H1 (cell line): Measurements from ENCODE around the gene TNNI2. TPM values are rescaled to one million over a fixed set of nuclear protein-coding genes. Genes with fewer than 3 reads are reported as not detected.

Experiments
- CTCF ChIA-PET: fragments of 300-600 bp; sonication (Branson Sonifier 250); formaldehyde crosslinking; loops from one replicate; lab custom pipeline; 2021; ENCODE audit not compliant: partially characterized antibody; lab: Charles Lee
- POLR2A ChIA-PET: fragments of 300-600 bp; sonication (Branson Sonifier 250); formaldehyde crosslinking; loops from one replicate; lab custom pipeline; 2021; ENCODE audit warnings: inconsistent platforms; ENCODE audit not compliant: partially characterized antibody; lab: Charles Lee
- DNase-seq, 2 experiments: peaks; one replicate each; pipeline versions ENCODE4 v3.0.0 to v3.0.0-alpha.2; 2010 to 2022; ENCODE audit warnings: low spot score in 2 of 2, low read depth in 1 of 2, mixed read lengths in 1 of 2
- FAIRE-seq: peaks from 2 replicates; lab custom pipeline; 2011; peaks lifted over from hg19 to GRCh38; lab: Jason Lieb, UNC
- H2AFZ ChIP-seq: 2 replicates; pipeline ENCODE4 v1.8.1; 2012; ENCODE audit warnings: low read length, inconsistent platforms
- H2AK5ac ChIP-seq: 2 replicates; pipeline ENCODE4 v1.6.1; 2013; ENCODE audit warnings: low read depth, low read length
- H2BK120ac ChIP-seq: replicated peaks from 2 replicates; pipeline ENCODE3; 2013; ENCODE audit warnings: low read depth, low read length, inconsistent platforms
- H2BK12ac ChIP-seq: 2 replicates; pipeline ENCODE4 v1.6.1; 2013; ENCODE audit warnings: low read depth, low read length
- H2BK15ac ChIP-seq: 2 replicates; pipeline ENCODE4 v1.6.1; 2013; ENCODE audit warnings: low read length
- H2BK20ac ChIP-seq: 2 replicates; pipeline ENCODE4 v1.6.1; 2013; ENCODE audit warnings: low read length
- H2BK5ac ChIP-seq: 2 replicates; pipeline ENCODE4 v1.6.1; 2013; ENCODE audit warnings: low read depth, low read length
- H3K14ac ChIP-seq: 2 replicates; pipeline ENCODE4 v1.6.1; 2013; ENCODE audit warnings: inconsistent platforms; ENCODE audit not compliant: insufficient read length
- H3K18ac ChIP-seq: 2 replicates; pipeline ENCODE4 v1.6.1; 2013; ENCODE audit warnings: low read length; ENCODE audit errors: extremely low read depth
- H3K23ac ChIP-seq: 2 replicates; pipeline ENCODE4 v1.6.1; 2013; ENCODE audit warnings: inconsistent platforms; ENCODE audit not compliant: insufficient read length
- H3K23me2 ChIP-seq: 2 replicates; pipeline ENCODE4 v1.6.1; 2013; ENCODE audit warnings: low read depth, low read length
- H3K27ac ChIP-seq: 2 replicates; pipeline ENCODE4 v1.6.1; 2011; ENCODE audit warnings: low read depth, low read length, inconsistent platforms
- H3K27me3 ChIP-seq, 4 experiments: replicated peaks in 1 of 4; 1 replicate in 1 of 4; 2 replicates in 3 of 4; pipeline versions ENCODE4 v1.6.1 to v1.8.1; 2011 to 2013; ENCODE audit warnings: low read length in 3 of 4, mild to moderate bottlenecking in 3 of 4, inconsistent platforms in 2 of 4, mixed read lengths in 2 of 4, moderate library complexity in 1 of 4; ENCODE audit not compliant: control insufficient read depth in 3 of 4, insufficient read depth in 3 of 4; ENCODE audit errors: extremely low read depth in 1 of 4
- H3K36me3 ChIP-seq, 4 experiments: 2 replicates each; pipeline versions ENCODE4 v1.6.1 to v1.8.1; 2011 to 2013; ENCODE audit warnings: mild to moderate bottlenecking in 4 of 4, low read length in 3 of 4, moderate library complexity in 2 of 4, control low read depth in 1 of 4, inconsistent platforms in 1 of 4; ENCODE audit not compliant: insufficient read depth in 4 of 4, control insufficient read depth in 2 of 4
- H3K4ac ChIP-seq: replicated peaks from 2 replicates; pipeline ENCODE3; 2013; ENCODE audit warnings: low read length, low read depth, mixed read lengths, inconsistent platforms; ENCODE audit not compliant: insufficient read length
- H3K4me1 ChIP-seq, 4 experiments: replicated peaks in 1 of 4; 1 replicate in 1 of 4; 2 replicates in 3 of 4; pipeline versions ENCODE4 v1.6.1 to v1.8.1; 2011 to 2013; ENCODE audit warnings: low read length in 3 of 4, inconsistent platforms in 2 of 4, mixed read lengths in 1 of 4; ENCODE audit not compliant: insufficient read depth in 4 of 4, control insufficient read depth in 3 of 4
- H3K4me2 ChIP-seq, 2 experiments: 2 replicates each; pipeline versions ENCODE4 v1.6.1 to v1.8.1; 2011 to 2013; ENCODE audit warnings: low read depth in 2 of 2, low read length in 2 of 2, control low read depth in 1 of 2, inconsistent platforms in 1 of 2, mild to moderate bottlenecking in 1 of 2; ENCODE audit not compliant: insufficient read depth in 1 of 2
- H3K4me3 ChIP-seq, 4 experiments: fragments of 200-600, 300-600 bp in 1 of 4; sonication (generic), shearing (Covaris generic), sonication (Bioruptor Twin) in 1 of 4; 2 replicates each; pipeline versions ENCODE4 v1.5.1 to v1.8.1; 2011 to 2016; ENCODE audit warnings: low read length in 4 of 4, low read depth in 3 of 4, control low read depth in 2 of 4, inconsistent platforms in 2 of 4, mild to moderate bottlenecking in 2 of 4, mixed read lengths in 1 of 4, moderate library complexity in 1 of 4; ENCODE audit not compliant: insufficient read depth in 2 of 4; ENCODE audit errors: extremely low read depth in 1 of 4
- H3K56ac ChIP-seq: replicated peaks from 2 replicates; pipeline ENCODE3; 2013; ENCODE audit warnings: low read depth, mild to moderate bottlenecking, mixed read lengths, low read length, inconsistent platforms; ENCODE audit not compliant: insufficient read length
- H3K79me1 ChIP-seq: 2 replicates; pipeline ENCODE4 v1.6.1; 2013; ENCODE audit warnings: low read depth, low read length, control low read depth
- H3K79me2 ChIP-seq, 2 experiments: 2 replicates each; pipeline versions ENCODE4 v1.6.1 to v1.8.1; 2012 to 2013; ENCODE audit warnings: low read length in 2 of 2, mild to moderate bottlenecking in 2 of 2, inconsistent platforms in 1 of 2; ENCODE audit not compliant: insufficient read depth in 2 of 2, control insufficient read depth in 1 of 2
- H3K9ac ChIP-seq, 4 experiments: replicated peaks in 1 of 4; 1 replicate in 1 of 4; 2 replicates in 3 of 4; pipeline versions ENCODE4 v1.6.1 to v1.8.1; 2011 to 2013; ENCODE audit warnings: low read depth in 3 of 4, low read length in 3 of 4, control low read depth in 2 of 4, mild to moderate bottlenecking in 2 of 4, moderate library complexity in 2 of 4, inconsistent platforms in 1 of 4; ENCODE audit errors: extremely low read depth in 1 of 4
- H3K9me3 ChIP-seq, 2 experiments: 2 replicates each; pipeline versions ENCODE4 v1.6.1 to v1.8.1; 2012 to 2013; ENCODE audit warnings: mild to moderate bottlenecking in 2 of 2, moderate library complexity in 2 of 2, control low read depth in 1 of 2, inconsistent platforms in 1 of 2, low read depth in 1 of 2, low read length in 1 of 2, mixed read lengths in 1 of 2; ENCODE audit not compliant: insufficient read depth in 2 of 2
- H4K20me1 ChIP-seq, 2 experiments: replicated peaks in 1 of 2; 2 replicates each; pipeline versions ENCODE3 to v1.8.1; 2011 to 2013; ENCODE audit warnings: inconsistent platforms in 2 of 2, low read length in 2 of 2, mild to moderate bottlenecking in 1 of 2; ENCODE audit not compliant: insufficient read depth in 2 of 2, control insufficient read depth in 1 of 2
- H4K5ac ChIP-seq: 2 replicates; pipeline ENCODE4 v1.6.1; 2013; ENCODE audit warnings: low read length, low read depth, mixed read lengths, inconsistent platforms; ENCODE audit not compliant: insufficient read length
- H4K8ac ChIP-seq: 2 replicates; pipeline ENCODE4 v1.8.0; 2013; ENCODE audit warnings: mild to moderate bottlenecking, moderate library complexity, low read length, inconsistent platforms; ENCODE audit not compliant: insufficient read depth; ENCODE audit errors: extremely low read depth
- H4K91ac ChIP-seq: replicated peaks from 2 replicates; pipeline ENCODE3; 2013; ENCODE audit warnings: low read length, mixed read lengths, inconsistent platforms; ENCODE audit not compliant: insufficient read length
- CBX8 ChIP-seq: fragments of 300-800, 300-1000 bp; sonication (generic); IDR thresholded peaks from 2 replicates; pipeline ENCODE4 v1.7.1; 2016; ENCODE audit warnings: low read depth, low read length, borderline replicate concordance
- CREB1 ChIP-seq: IDR thresholded peaks from 2 replicates; pipeline ENCODE4 v1.6.1; 2012; ENCODE audit warnings: inconsistent platforms
- CTCF ChIP-seq, 3 experiments: IDR thresholded peaks; 1 replicate in 2 of 3; 2 replicates in 1 of 3; pipeline versions ENCODE4 v1.5.1 to v1.6.1; 2011; ENCODE audit warnings: low read length in 3 of 3, mild to moderate bottlenecking in 3 of 3, inconsistent platforms in 2 of 3, low read depth in 1 of 3, moderate library complexity in 1 of 3; ENCODE audit not compliant: insufficient read depth in 1 of 3; ENCODE audit errors: control extremely low read depth in 1 of 3
- HDAC6 ChIP-seq: IDR thresholded peaks from one replicate; pipeline ENCODE4 v1.7.1; 2012; ENCODE audit warnings: low read depth, mild to moderate bottlenecking, inconsistent platforms, low read length, moderate library complexity
- MAFK ChIP-seq: IDR thresholded peaks from 2 replicates; pipeline ENCODE4 v1.6.1; 2012; ENCODE audit warnings: low read depth, mild to moderate bottlenecking, improper control_type of control experiment, low read length
- NRF1 ChIP-seq: IDR thresholded peaks from 2 replicates; pipeline ENCODE4 v1.6.1; 2011; ENCODE audit warnings: mild to moderate bottlenecking, low read depth, low read length, improper control_type of control experiment
- RAD21 ChIP-seq, 2 experiments: IDR thresholded peaks in 1 of 2; conservative IDR thresholded peaks in 1 of 2; 2 replicates each; pipeline ENCODE4 v1.6.1; 2011; ENCODE audit warnings: low read depth in 2 of 2, low read length in 2 of 2, improper control_type of control experiment in 1 of 2, inconsistent platforms in 1 of 2, mild to moderate bottlenecking in 1 of 2, moderate library complexity in 1 of 2
- RFX5 ChIP-seq: IDR thresholded peaks from 2 replicates; pipeline ENCODE4 v1.6.1; 2011; ENCODE audit warnings: low read depth, low read length, improper control_type of control experiment, borderline replicate concordance
- SP2 ChIP-seq: IDR thresholded peaks from 2 replicates; pipeline ENCODE4 v1.6.1; 2012; ENCODE audit warnings: mild to moderate bottlenecking, low read length, inconsistent platforms
- TAF7 ChIP-seq: optimal IDR thresholded peaks from 2 replicates; pipeline ENCODE3; 2011; ENCODE audit warnings: low read depth, mild to moderate bottlenecking, inconsistent platforms, low read length, moderate library complexity, borderline replicate concordance
- USF2 ChIP-seq: IDR thresholded peaks from 2 replicates; pipeline ENCODE4 v1.6.1; 2011; ENCODE audit warnings: low read length, improper control_type of control experiment
- WGBS, 2 experiments: shearing (Covaris generic) in 1 of 2; methylation state at CpG; one replicate each; pipeline versions ENCODE4 v1.1.6 to v1.1.7; 2013 to 2015; ENCODE audit warnings: low lambda C conversion rate in 2 of 2, mixed read lengths in 2 of 2, inconsistent platforms in 1 of 2, low coverage in 1 of 2, missing lambda C conversion rate in 1 of 2; ENCODE audit not compliant: insufficient replicate concordance in 2 of 2, insufficient coverage in 1 of 2, insufficient read length in 1 of 2; ENCODE audit errors: extremely low coverage in 1 of 2, missing lambda C conversion rate in 1 of 2; 5-methylcytosine and 5-hydroxymethylcytosine counted together
- polyA plus RNA-seq, 7 experiments: library from polyadenylated mRNA; depleted of rRNA in 3 of 7; stranded (reverse) in 5 of 7; unstranded in 2 of 7; fragments of >200 nt in 5 of 7; fragments of 200-250 nt in 2 of 7; gene quantifications; 1 replicate in 5 of 7; 2 replicates in 1 of 7; 4 replicates in 1 of 7; pipeline versions ENCODE4 v1.2.1 to v1.2.3, GENCODE V29; 2011 to 2013; ENCODE audit warnings: missing spikeins in 2 of 7, mixed read lengths in 2 of 7
- total RNA-seq: library from RNA; stranded (reverse); fragmentation: NEBNext Ultra II Directional; extraction: Animal tissue kit (Norgen Biotek cat#: 25700); gene quantifications from 2 replicates; pipeline ENCODE4 v1.2.1, GENCODE V29; 2021

TNNI2 gene
- total and polyA plus RNA-seq, 2 of the 8 experiments (the other 6 are each of a cell fraction or from before 2014, with no cell fraction given) = not detected

GRCh38 chr11:1838077-1838425 lies 730 bp upstream of the TNNI2 start:
- no peak overlapping the region for H3K4me2 ChIP-seq
- H3K27me3 ChIP-seq = no peaks in the 10 kb centered on the region; a peak in 2 of 7 replicates
- no peaks in the 10 kb centered on the region for H3K79me2 ChIP-seq
- H4K20me1 ChIP-seq = no peaks in the 10 kb centered on the region
- H3K79me1 ChIP-seq = no peaks in the 10 kb centered on the region
- no peaks in the 10 kb centered on the region for H3K9me3 ChIP-seq
- no peak overlapping the region for H3K23ac ChIP-seq
- H4K91ac ChIP-seq = peak overlapping the region; percentile 6
- WGBS, 2 experiments = 72% methylated on average over 10 of the region's 17 CpGs; no CpG with 5 or more reads in 1 of the 2 experiments
- no peak overlapping the region for H2BK120ac ChIP-seq
- H3K4me1 ChIP-seq = peaks cover 0 to 2% (median under 1%) of the 10 kb centered on the region in 4 experiments; a peak in 3 of 7 replicates
- no peak overlapping the region for H2BK12ac ChIP-seq
- H2AFZ ChIP-seq = no peak overlapping the region
- H2BK15ac ChIP-seq = no peak overlapping the region
- CTCF ChIA-PET = interaction anchor here (0.7 to 2.8 kb wide), 10 partner anchors 10 to 321 kb away, joined by 3 to 27 read pairs (median 3); no protein-coding TSS in a partner anchor
- H3K36me3 ChIP-seq = no peaks in the 10 kb centered on the region
- no peak overlapping the region for H3K56ac ChIP-seq
- POLR2A ChIA-PET = no interaction called here
- H3K18ac ChIP-seq = no peak overlapping the region
- FAIRE-seq (no peak), DNase-seq (no peak)
- no peak overlapping the region for H3K4me3 ChIP-seq
- no peak overlapping the region for H3K14ac ChIP-seq
- H2BK5ac ChIP-seq = no peak overlapping the region
- H4K5ac ChIP-seq = no peak overlapping the region
- H2BK20ac ChIP-seq = no peak overlapping the region
- H3K23me2 ChIP-seq = no peaks in the 10 kb centered on the region
- no peak overlapping the region for H4K8ac ChIP-seq
- H3K4ac ChIP-seq = no peak overlapping the region
- H2AK5ac ChIP-seq = no peak overlapping the region
- H3K9ac ChIP-seq = no peak overlapping the region
- no peak overlapping the region for H3K27ac ChIP-seq
- TF ChIP-seq CTCF (IDR thresholded peaks at IDR 0.05; ENCODE audit: control extremely low read depth in 1 of 3, insufficient read depth in 1 of 3, low read depth in 1 of 3, low read length in 3 of 3) = no peak
- no peak for TF ChIP-seq USF2
- no peak for TF ChIP-seq RAD21 (IDR thresholded peaks at IDR 0.05 in 1 of 2, conservative IDR thresholded peaks at IDR 0.05 in 1 of 2; ENCODE audit: low read depth in 2 of 2, low read length in 2 of 2)
- TF ChIP-seq SP2 = no peak
- TF ChIP-seq MAFK = no peak
- TF ChIP-seq HDAC6 = no peak
- TF ChIP-seq RFX5 = no peak
- TF ChIP-seq NRF1 = no peak
- no peak for TF ChIP-seq CREB1
- TF ChIP-seq TAF7 = no peak
- TF ChIP-seq CBX8 = no peak
